HepG2 (cell line): ENCODE results near the gene NME8. TPM values are rescaled to one million over a fixed set of nuclear protein-coding genes. Genes with fewer than 3 reads are reported as not detected.

Experiments
- ATM ChIP-seq: fragments of 450-650 bp; IDR thresholded peaks from 2 replicates; pipeline ENCODE4 v1.7.1; 2017; ENCODE audit warnings: mild to moderate bottlenecking, borderline replicate concordance
- HMGXB3 ChIP-seq: sonication (generic); formaldehyde crosslinking; IDR thresholded peaks from 2 replicates; pipeline ENCODE4 v1.4.0; 2020; ENCODE audit warnings: missing genetic modification reagents, borderline replicate concordance
- POGK ChIP-seq: sonication (generic); formaldehyde crosslinking; conservative IDR thresholded peaks from 2 replicates; pipeline ENCODE4 v1.8.0; 2022; ENCODE audit warnings: mild to moderate bottlenecking, moderate library complexity, missing genetic modification reagents
- STAT5B ChIP-seq: sonication (generic); formaldehyde crosslinking; IDR thresholded peaks from 2 replicates; pipeline ENCODE4 v1.4.0; 2020; ENCODE audit warnings: missing genetic modification reagents
- ZBTB3 ChIP-seq: sonication (generic); formaldehyde crosslinking; IDR thresholded peaks from 2 replicates; pipeline ENCODE4 v1.4.0; 2020; ENCODE audit warnings: low read depth, mild to moderate bottlenecking, moderate library complexity, missing genetic modification reagents, borderline replicate concordance
- ZFP82 ChIP-seq: sonication (generic); formaldehyde crosslinking; IDR thresholded peaks from 2 replicates; pipeline ENCODE4 v1.5.1; 2020; ENCODE audit warnings: mild to moderate bottlenecking, missing genetic modification reagents, borderline replicate concordance
- ZNF136 ChIP-seq: sonication (generic); formaldehyde crosslinking; IDR thresholded peaks from 2 replicates; pipeline ENCODE4 v1.8.1; 2022; ENCODE audit warnings: low read depth, mild to moderate bottlenecking, moderate library complexity, missing genetic modification reagents
- ZNF318 ChIP-seq: sonication (generic); formaldehyde crosslinking; IDR thresholded peaks from 2 replicates; pipeline ENCODE4 v1.4.0; 2020; ENCODE audit warnings: mild to moderate bottlenecking, missing genetic modification reagents
- ZNF460 ChIP-seq: sonication (generic); formaldehyde crosslinking; IDR thresholded peaks from 2 replicates; pipeline ENCODE4 v1.5.1; 2020; ENCODE audit warnings: missing genetic modification reagents, mild to moderate bottlenecking, borderline replicate concordance
- ZXDC ChIP-seq: sonication (generic); formaldehyde crosslinking; IDR thresholded peaks from 2 replicates; pipeline ENCODE4 v1.5.0; 2020; ENCODE audit warnings: mild to moderate bottlenecking, missing genetic modification reagents
- polyA plus RNA-seq, 8 experiments: library from polyadenylated mRNA; depleted of rRNA in 3 of 8; stranded (reverse) in 7 of 8; unstranded in 1 of 8; fragments of >200 nt; fragmentation: Illumina TruSeq in 4 of 8; extraction: Trizol in 4 of 8; gene quantifications; 2 replicates each; pipeline versions ENCODE4 v1.2.1 to v1.2.3, GENCODE V29; 2011 to 2016; ENCODE audit warnings: low read depth in 4 of 8, missing spikeins in 1 of 8, mixed read lengths in 1 of 8; ENCODE audit not compliant: insufficient read depth in 1 of 8
- total RNA-seq, 5 experiments: library from RNA; depleted of rRNA; stranded (reverse); fragments of >200 nt; fragmentation: Illumina TruSeq; extraction: Trizol; gene quantifications; 2 replicates each; pipeline ENCODE4 v1.2.3, GENCODE V29; 2016; ENCODE audit warnings: low read depth in 1 of 5

The NME8 gene
- total and polyA plus RNA-seq, 2 of the 13 experiments (the other 11 are each of a cell fraction or from before 2014, with no cell fraction given), result not detected

- TF ChIP-seq ZNF318 (peak; percentile 88), ZNF460 (CRISPR knock-in tag) (peak; percentile 13; the same call in 1 of the 2 replicates), ZBTB3 (CRISPR knock-in tag) (peak; percentile 45; the same call in 1 of the 2 replicates), ZFP82 (CRISPR knock-in tag) (no peak), ATM (no peak), ZXDC (CRISPR knock-in tag) (no peak; the same call in 1 of the 2 replicates), STAT5B (CRISPR knock-in tag) (no peak), HMGXB3 (CRISPR knock-in tag) (peak; percentile 80), ZNF136 (CRISPR knock-in tag) (peak; percentile 91; the same call in 1 of the 2 replicates), POGK (CRISPR knock-in tag) (peak; percentile 83)
Observed at GRCh38 chr7:37942934-37943610, 94.7 kb downstream of the NME8 start (continued).
